NCI-H2029 treated with DMSO at 0.1 percent for 48 hours (cell line): Measurements from ENCODE around the gene CTAG1A.
"Not testable (repeated sequence)": the region's sequence is repeated elsewhere in the genome, so short reads cannot be mapped to it uniquely, and the experiment has no call there.

Experiments used
- DNase-seq: peaks from one replicate; lab custom pipeline; 2025; lab: John Stamatoyannopoulos, UW

Gene CTAG1A

GRCh38 chrX:154613586-154613985 is 28.7 kb downstream of the CTAG1A start:
- not testable (repeated sequence) for DNase-seq

DNA sequence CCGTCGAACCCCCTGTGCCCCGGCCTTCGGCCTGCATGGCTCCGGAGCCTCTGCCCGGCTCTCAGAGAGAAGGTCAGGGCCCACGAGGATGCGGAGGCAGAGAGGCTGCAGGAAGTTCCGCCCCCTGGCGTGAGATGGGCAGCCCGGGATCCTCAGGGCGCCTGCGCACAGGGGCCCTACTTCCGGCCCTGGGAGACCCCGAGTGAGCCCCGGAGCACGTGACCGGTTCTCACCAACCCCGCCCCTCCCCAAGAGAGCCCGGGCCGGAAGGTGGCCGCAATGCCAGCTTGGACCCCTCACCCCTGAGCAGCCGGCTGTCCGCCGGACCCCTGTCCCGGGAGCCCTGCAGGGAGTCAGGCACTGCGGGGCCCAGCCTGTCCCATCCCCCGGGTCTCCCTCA is 34.2 kb downstream of the CTAG1A start, which contains the start of gene CTAG1B:
Gene CTAG1B, minus strand, starts transcription at position 101 of the 400 bp plus-strand sequence. Its CDS starts 64 bp downstream, at position 37.
- DNase-seq: not testable (repeated sequence)

GRCh38 chrX:154620767-154621414 is 36.0 kb downstream of the CTAG1A start:
- DNase-seq: not testable (repeated sequence)

DNA sequence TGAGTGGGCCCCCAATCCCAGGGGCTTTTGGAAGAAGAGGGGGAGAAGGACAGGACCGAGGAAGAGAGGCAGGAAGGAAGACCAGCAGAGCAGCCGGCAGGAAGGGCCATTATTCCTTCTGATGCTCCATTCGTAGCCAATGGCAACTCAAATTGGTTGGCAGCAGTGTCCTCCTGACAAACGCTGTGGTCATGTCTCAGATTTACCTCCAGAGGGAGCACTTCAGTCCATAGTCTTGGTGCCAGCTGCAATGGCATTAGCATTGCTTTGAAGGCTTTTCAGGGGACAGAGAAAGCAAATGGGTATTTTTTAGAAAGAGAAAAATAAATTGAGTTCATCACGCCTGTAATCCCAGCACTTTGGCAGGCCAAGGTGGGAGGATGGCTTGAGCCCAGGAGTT is 44.0 kb downstream of the CTAG1A start:
- not testable (repeated sequence) for DNase-seq

DNA sequence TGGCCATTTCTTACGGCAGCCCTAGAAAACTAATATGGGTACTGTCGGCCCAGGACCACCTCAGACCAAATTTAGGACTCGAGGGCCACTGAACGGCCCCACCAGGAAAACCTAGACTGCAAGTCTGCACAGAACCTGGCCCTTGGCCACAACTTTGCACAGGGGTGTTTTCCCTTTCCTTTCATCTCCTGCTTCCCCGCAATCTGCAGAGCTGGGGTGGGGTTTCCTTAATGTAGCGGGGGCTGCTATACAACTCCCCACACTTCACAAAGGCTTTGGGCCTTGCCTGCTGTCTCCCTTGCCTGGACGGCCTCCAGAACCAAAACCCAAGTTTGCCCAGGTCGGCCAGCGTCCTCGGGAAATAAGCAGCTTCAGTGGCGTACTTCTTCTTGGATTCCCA is 46.0 kb downstream of the CTAG1A start:
- DNase-seq: not testable (repeated sequence)

GRCh38 chrX:154633661-154634060 is 48.7 kb downstream of the CTAG1A start:
- not testable (repeated sequence) for DNase-seq
